GM06990 (cell line): ENCODE results near the gene TELO2.

ENCODE experiments used
- DNase-seq: peaks from one replicate; pipeline ENCODE4 v3.0.0-alpha.2; 2011; ENCODE audit not compliant: insufficient read length; ENCODE audit errors: extremely low read depth
- H3K27me3 ChIP-seq: replicated peaks from 2 replicates; pipeline ENCODE4 v1.6.0; 2011; ENCODE audit warnings: low read length; ENCODE audit not compliant: control insufficient read depth, insufficient read depth
- H3K36me3 ChIP-seq: 2 replicates; pipeline ENCODE4 v1.5.1; 2011; ENCODE audit warnings: low read length; ENCODE audit not compliant: control insufficient read depth, insufficient read depth
- H3K4me3 ChIP-seq: replicated peaks from 2 replicates; pipeline ENCODE4 v1.5.1; 2011; ENCODE audit warnings: low read depth, mild to moderate bottlenecking, control low read depth, low read length
- CTCF ChIP-seq: IDR thresholded peaks from 2 replicates; pipeline ENCODE4 v1.5.1; 2011; ENCODE audit warnings: low read length, control low read depth, mild to moderate bottlenecking, inconsistent platforms; ENCODE audit not compliant: insufficient read depth, poor library complexity, severe bottlenecking

Gene TELO2

GRCh38 chr16:1519831-1520230 lies 26.7 kb downstream of the TELO2 start:
- Histone ChIP-seq H3K4me3 (no peak overlapping the region), H3K36me3 (no peaks in the 10 kb centered on the region), H3K27me3 (no peaks in the 10 kb centered on the region)
- TF ChIP-seq CTCF = no peak
- no peak for DNase-seq

GRCh38 chr16:1520461-1520860 lies 27.3 kb downstream of the TELO2 start:
- no peak for DNase-seq
- Histone ChIP-seq H3K4me3 (no peak overlapping the region), H3K36me3 (no peaks in the 10 kb centered on the region), H3K27me3 (no peaks in the 10 kb centered on the region)
- TF ChIP-seq CTCF = no peak

GRCh38 chr16:1523581-1524245 lies 30.6 kb downstream of the TELO2 start:
- Histone ChIP-seq H3K27me3 (no peaks in the 10 kb centered on the region; the same call in 1 of the 2 replicates), H3K4me3 (no peak overlapping the region), H3K36me3 (no peaks in the 10 kb centered on the region)
- no peak for TF ChIP-seq CTCF
- DNase-seq = no peak

GRCh38 chr16:1524366-1524765 lies 31.2 kb downstream of the TELO2 start:
- Histone ChIP-seq H3K4me3 (no peak overlapping the region), H3K27me3 (no peaks in the 10 kb centered on the region; the same call in 1 of the 2 replicates), H3K36me3 (no peaks in the 10 kb centered on the region)
- TF ChIP-seq CTCF = no peak
- no peak for DNase-seq

- Histone ChIP-seq H3K36me3 (no peaks in the 10 kb centered on the region), H3K4me3 (no peak overlapping the region), H3K27me3 (no peaks in the 10 kb centered on the region; the same call in 1 of the 2 replicates)
- DNase-seq = no peak
- TF ChIP-seq CTCF = no peak
These were observed 32.9 kb downstream of the TELO2 start for GRCh38 chr16:1525871-1526607.
